Subcutaneous adipose tissue (tissue), 4 donors: ENCODE results near the gene KCTD15. TPM values are rescaled to one million over a fixed set of nuclear protein-coding genes. Genes with fewer than 3 reads are reported as not detected.

Experiments
- CTCF ChIP-seq: fragments of 450-650 bp; IDR thresholded peaks from one replicate; pipeline ENCODE4 v1.5.1; 2016; ENCODE audit warnings: low read depth, mild to moderate bottlenecking, control low read depth, antibody characterized with exemption, moderate library complexity
- total RNA-seq, 4 donors: library from RNA; depleted of rRNA; stranded (reverse); fragments of >200 nt; gene quantifications; one replicate each; pipeline ENCODE4 v1.1.0, GENCODE V29; 2016

Gene KCTD15
- total RNA-seq, 4 donors from 2014 or later, result 8.2 to 26.2 (median 13.7) TPM

GRCh38 chr19:33818411-33818810, 21.7 kb downstream of the KCTD15 start:
- no peak for TF ChIP-seq CTCF

- TF ChIP-seq CTCF, result no peak
These were observed 22.8 kb downstream of the KCTD15 start for GRCh38 chr19:33819506-33819879.

GRCh38 chr19:33819880-33820781, 23.5 kb downstream of the KCTD15 start:
- no peak for TF ChIP-seq CTCF

GRCh38 chr19:33821871-33822270, 25.2 kb downstream of the KCTD15 start:
- TF ChIP-seq CTCF, result no peak

GRCh38 chr19:33823341-33823740, 26.7 kb downstream of the KCTD15 start:
- no peak for TF ChIP-seq CTCF

- no peak for TF ChIP-seq CTCF
These were observed 28.9 kb downstream of the KCTD15 start for GRCh38 chr19:33825556-33825955.

GRCh38 chr19:33826521-33826920, 29.9 kb downstream of the KCTD15 start:
- no peak for TF ChIP-seq CTCF
